GM20431 (cell line): ENCODE data around the gene SLC44A5.
"Not testable (repeated sequence)": the region's sequence is repeated elsewhere in the genome, so short reads cannot be mapped to it uniquely, and the experiment has no call there.

Source experiments
- in situ Hi-C: fragments of 300-500 bp; cut with MseI, MboI; formaldehyde crosslinking; loops from one replicate; pipeline ENCODE4 v1.15.0; 2020; ENCODE audit warnings: low sequenced_read_pairs; ENCODE audit not compliant: unreplicated experiment

SLC44A5 gene

DNA sequence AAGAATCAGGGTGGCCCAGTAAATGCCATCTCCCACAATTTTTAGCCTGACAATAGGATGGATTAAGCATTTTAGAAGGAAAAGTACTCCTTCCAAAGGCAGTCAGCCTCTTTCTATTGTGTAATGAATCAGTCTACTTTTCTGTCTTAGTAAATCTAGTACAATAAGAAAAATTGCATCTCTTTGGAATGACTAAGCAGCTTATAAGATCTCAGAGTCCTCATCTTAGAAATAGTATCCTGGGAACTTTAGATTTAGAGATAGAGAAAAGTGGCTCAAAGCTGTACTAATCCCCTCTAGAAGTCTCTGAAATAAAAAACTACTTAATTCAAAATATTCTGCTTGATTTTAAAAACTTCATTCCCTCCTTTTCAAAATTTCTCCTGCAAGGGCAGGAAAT, 81.4 kb downstream of the SLC44A5 start:
- in situ Hi-C loops: no loop called here

DNA sequence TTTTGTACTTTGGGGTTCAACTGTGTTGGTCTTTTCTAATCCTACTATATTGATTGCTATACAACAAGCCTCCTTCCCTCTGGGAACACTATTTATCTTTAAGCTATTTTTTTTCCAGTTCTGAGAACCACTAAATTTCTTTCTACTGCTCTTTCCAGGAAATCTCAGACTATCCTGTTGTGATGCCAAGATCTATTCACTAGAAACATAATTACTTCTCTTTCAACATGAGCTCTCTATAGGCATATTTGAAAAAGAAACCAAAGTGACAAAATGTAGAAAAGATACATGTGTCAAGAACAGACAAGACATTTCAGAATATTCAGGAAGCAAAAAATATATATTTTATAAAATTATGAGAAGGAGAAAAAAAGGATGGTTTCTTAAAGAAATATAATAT, 82.9 kb downstream of the SLC44A5 start:
- in situ Hi-C loops: no loop called here

DNA sequence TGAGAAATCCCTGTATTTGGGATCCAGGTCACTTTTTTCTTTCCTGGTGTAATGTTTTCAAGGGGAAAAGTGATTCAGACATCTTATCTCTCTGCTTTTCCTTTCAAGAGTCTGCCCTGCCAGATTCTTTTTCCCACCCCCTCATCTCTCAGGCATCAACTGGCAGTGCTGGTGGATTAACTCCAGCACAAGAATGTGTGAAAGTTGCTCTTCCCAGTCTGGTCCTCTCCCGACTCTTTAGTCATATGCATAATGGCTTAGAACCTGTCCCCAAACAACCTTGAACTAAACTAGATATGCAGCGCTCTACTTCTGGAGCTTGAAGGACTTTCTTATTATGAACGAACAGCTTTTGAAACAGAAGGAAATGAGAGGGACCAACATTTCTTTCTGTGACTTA, 88.5 kb downstream of the SLC44A5 start:
- in situ Hi-C loops: no loop called here

DNA sequence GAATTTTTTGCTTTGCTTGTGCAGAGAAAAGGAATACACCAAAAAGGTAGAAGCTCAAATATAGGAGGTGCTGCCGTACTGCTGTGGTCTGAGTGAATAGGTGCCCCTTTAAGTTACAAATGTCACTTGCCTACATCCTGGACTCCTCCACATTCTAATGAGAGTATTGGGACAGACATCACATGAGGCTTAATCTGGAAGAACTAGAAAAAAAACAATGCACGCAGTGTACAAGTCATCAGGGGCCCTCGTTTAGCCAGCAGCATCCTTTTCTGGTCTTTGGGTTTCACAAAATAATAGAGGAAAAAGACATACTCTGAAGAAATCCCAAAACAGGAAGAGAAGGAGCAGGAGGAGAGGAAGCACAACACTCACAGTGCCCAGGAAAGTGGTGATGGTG, 89.3 kb downstream of the SLC44A5 start:
- in situ Hi-C loops: no loop called here

DNA sequence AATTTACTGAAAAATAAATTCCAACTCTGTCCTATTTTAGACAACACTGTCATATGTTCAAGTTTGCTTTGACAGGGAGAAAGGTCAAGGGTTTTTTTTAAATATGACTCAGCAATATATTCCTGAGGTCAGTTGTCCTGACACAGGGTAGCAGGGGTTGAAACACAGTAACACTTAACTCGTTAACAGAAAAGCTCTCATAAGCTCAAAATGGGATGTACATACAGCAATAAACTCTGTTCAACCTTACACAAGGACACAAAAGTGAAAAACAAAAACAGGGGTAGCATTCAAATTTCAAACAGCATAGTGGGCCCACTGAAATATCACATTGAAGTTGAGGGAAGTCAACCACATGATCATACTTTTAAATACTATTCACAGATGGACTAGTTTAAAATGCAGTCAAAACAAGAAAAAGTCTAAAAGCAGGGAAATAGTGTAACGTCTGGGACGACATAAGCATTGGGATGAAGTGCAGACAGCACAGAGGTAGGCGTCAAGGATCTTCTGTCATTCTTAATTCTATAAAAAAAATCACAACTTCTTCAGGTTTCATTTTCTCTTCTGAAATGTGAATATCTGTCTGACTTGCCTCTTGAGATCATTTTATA, 89.9 kb downstream of the SLC44A5 start:
- in situ Hi-C loops: no loop called here

DNA sequence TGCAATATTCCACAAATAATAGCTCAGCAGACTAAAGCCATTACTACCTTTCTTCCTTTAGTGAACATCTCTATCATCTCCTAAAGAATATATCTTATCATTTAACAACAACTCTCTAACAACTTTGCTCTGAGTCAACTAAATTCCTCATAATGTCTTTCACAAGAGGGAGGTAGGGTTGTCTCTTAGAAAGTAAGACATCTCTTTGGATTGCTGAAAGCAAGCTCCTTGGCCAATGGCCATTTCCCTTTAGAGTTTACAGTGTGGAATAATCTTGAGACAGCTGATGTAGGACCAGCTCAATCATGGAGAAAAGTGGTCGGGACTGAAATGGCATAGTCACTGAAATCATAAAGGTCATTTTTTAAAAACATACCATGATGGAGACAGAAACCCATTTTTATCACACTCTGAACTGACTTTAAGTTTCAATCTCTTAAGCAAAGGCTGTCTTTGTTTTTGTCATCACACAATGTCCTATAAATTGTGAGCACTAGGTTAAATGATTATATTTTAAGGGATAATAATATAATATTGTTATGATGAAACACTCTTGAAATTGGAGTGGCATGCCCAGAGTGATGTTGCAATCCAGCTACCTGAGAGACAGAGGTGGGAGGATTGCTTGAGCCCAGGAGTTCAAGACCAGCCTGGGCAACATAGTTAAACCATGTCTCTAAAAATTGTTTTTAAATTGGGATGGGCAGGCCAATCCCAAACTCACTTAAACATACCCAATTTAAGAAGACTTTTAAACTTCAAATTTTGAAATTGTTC, 91.1 kb downstream of the SLC44A5 start:
- in situ Hi-C loops: no loop called here

DNA sequence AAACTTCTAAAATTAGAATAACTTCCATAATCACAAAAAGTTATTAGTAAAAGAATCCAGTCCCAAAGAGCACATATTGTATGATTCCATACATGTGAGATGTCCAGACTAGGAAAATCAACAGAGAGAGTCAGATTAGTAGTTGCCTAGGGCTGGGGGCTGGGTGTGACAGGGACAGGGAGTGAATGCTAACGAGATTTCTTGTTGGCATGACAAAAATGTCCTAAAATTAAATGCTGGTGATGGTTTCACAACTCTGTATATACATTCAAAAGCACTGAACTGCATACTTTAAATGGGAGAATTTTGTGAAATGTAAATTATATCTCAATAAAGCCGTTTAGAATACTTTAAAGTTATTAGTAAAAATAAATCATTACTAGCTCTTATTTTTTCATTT, 92.2 kb downstream of the SLC44A5 start:
- in situ Hi-C loops: no loop called here

DNA sequence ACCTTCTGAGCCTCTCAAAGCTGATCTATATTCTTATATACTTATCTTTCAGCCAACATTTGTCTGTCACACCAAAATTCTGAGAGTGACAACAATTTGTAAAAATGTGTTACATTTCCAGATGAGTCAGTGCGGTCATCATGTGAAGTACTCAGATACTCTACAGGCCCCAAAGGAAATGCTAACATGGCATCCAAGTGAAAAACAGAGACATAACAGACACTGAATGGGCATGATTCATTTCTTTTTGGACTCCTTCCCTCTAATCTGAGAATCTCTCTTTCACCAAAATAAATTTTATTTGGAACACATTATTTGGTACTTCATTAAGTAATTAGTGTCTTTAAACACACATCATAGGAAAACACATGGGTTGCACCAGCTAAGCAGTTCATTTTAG, 96.6 kb downstream of the SLC44A5 start:
- in situ Hi-C loops: no loop called here

DNA sequence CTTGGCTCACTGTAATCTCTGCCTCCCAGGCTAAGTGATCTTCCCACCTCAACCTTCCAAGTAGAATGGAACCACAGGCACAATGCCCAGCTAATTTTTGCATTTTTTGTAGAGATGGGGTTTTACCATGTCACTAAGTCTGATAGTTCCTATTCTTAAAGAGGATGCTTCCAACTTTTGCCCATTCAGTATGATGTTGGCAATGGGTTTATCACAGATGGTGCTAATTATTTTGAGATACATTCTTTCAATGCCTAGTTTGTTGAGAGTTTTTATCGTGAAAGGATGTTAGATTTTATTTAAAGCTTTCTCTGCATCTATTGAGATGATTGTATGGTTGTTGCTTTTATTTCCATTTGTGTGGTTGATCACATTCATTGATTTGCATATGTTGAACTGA, 103.9 kb downstream of the SLC44A5 start:
- in situ Hi-C loops: no loop called here

DNA sequence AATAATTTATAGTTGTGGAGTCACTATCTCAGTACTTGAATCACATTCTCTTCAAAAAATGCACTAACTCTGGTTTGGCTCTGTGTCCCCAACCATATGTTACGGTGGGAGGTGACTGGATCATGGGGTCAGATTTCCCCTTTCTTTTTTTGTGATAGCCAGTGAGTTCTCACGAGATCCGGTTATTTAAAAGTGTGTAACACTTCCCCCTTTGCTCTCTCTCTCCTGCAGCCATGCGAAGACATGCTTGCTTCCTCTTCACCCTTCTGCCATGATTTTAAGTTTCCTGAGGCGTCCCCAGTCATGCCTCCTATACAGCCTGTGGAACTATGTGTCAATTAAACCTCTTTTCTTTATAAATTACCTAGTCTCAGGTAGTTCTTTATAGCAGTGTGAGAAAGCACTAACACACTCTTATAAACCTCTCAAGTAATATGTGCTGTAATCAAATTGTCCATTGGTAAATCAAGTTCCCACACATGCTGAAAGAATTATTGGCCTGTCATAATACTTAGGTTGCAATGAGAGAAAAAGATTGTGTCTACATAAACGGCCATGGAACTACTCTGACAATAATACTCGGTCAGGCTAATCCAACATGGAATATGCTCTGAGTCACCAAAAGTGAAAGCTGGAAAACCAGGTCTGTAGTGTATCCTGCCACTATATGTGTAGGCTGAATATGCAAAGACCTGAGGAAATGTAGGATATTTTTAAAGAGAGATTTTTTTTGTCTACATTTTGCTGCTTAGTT, 107.5 kb downstream of the SLC44A5 start:
- in situ Hi-C loops: no loop called here

DNA sequence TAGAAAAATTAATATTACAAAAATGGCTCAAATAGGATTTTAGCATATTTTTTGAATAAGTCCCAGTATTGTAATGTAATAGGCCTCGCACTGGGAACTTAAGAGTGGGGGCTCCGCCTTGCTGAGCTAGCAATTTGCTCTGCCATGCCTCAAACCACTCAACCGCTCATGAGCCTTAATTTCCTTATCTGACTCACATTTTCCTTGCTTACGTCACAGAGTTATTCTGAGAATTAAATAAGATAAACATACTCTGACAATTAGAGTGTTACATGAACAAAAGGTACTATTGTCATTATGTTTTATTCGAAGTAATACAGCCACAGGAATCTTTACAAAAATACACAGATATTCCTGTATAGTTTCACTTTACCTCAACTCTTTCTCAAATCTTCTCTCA, 108.1 kb downstream of the SLC44A5 start:
- in situ Hi-C loops: no loop called here

DNA sequence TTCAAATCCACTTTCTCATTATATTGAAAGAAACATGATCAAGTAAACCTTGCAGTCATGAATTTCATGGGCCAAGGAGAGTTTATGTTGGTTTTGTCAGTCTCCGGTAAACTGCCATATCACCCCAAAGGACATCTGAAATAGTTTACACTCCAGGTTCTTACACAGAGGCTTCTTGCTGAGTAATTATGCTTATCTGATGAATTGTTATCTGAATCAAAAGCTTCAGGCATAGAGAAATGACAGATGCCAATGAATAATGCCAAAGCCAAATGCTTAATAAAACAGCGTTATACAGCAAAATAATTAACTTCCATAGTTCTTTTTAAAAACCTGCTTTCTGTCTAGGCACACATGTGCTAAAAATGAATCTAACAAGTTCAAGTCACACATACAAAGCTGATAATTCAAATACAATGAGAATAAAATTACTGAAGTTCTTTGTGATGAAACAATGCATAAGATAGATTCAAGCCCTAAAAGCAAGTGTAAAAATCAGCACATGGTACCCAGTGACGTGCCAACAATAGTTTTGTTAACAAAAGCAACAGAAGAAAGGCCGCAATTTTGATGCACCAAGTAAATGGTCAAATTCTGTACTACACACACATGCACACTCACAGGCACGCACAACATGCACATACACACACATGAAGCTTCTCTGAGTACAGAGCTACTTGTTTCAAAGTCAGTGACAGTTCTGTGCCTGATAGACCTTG, 109.2 kb downstream of the SLC44A5 start:
- in situ Hi-C loops: no loop called here

DNA sequence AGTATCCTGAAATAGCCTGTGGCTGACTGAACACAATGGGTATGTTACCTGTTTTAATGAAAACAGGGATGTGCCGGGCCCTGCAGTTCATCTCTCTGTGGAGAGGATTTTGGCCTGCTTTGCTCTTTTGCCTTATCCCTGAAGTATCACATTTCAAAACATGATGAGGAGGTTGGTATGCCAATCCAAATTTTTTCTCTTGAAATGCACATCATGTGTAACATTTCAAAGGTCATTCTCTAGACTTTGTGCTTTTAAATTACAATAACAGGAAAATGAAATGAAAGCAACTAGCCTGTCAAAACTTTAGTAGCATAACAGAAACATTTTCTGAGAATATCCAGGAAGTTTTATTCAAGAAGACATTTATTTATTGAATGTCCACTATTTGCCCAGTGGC, 118.9 kb downstream of the SLC44A5 start:
- in situ Hi-C loops: no loop called here

DNA sequence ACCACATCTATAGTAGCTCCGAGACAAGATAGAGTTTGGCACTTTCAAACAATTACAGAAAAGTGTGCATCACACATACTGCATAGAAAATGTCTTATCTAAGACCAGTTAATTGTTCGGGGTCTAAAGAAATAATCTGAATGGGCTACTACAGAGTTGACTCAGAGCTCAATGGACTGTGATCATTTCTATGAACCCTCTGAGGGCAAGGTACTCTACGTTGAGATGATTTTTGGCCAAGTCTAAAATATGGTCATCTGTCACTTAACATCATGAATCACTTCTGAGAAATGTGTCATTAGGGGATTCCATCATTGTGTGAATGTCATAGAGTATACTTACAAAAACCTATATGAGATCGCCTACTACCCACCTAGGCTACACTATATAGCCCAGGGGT, 123.5 kb downstream of the SLC44A5 start:
- in situ Hi-C loops: no loop called here

DNA sequence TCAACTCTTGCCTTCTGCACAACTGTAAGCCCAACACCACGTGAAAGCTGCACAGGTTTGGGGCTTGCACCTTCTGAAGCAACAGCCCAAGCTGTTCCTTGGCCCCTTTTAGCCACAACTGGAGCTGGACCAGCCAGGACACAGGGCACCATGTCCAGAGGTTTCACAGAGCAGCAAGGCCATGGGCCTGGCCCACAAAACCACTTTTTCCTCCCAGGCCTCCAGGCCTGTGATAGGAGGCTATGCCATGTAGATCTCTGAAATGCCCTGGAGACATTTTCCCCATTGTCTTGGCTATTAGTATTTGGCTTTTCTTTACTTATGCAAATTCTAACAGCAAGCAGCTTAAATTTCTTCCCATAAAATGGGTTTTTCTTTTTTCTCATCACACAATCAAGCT, 126.1 kb downstream of the SLC44A5 start:
- in situ Hi-C loops: no loop called here

DNA sequence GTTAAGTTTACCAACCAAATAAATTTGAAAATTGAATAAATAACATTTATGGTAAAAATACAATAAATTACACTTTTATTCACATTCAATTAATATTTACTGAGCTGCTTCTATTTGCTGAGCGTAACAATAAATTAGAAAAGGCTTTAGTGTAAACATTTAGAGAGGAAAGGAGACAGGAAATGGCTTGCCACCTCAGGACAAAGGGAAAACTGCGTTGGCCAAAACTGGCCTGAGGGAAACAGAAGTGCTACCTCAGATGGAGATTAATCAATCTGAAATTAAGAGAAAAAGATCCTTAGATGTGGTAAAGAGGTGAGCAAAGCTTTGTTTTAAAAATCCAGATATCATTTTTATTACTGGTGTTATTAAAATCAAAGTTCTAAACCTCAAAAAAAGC, 128.0 kb downstream of the SLC44A5 start:
- in situ Hi-C loops: no loop called here

DNA sequence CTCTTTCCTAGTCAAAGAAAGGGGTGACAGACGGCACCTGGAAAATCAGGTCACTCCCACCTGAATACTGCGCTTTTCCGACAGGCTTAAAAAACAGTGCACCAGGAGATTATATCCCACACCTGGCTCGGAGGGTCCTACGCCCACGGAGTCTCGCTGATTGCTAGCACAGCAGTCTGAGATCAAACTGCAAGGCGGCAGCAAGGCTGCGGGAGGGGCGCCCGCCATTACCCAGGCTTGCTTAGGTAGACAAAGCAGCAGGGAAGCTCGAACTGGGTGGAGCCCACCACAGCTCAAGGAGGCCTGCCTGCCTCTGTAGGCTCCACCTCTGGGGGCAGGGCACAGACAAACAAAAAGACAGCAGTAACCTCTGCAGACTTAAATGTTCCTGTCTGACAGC, 134.4 kb downstream of the SLC44A5 start:
- in situ Hi-C loops: not testable (repeated sequence)

DNA sequence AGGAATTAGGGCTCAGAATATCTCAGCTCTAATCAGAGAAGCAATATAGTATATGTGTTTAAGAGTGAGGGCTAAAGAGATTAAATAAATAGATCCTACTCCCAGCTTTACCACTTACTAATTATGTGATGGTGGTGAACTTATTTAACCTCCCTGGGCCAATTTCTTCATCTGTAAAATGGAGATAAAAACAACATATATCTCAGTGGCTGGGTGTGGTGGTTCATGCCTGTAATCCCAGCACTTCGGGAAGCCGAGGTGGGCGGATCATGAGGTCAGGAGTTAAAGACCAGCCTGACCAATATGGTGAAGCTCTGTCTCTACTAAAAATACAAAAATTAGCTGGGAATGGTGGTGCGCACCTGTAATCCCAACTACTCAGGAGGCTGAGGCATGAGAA, 135.2 kb downstream of the SLC44A5 start:
- in situ Hi-C loops: no loop called here

DNA sequence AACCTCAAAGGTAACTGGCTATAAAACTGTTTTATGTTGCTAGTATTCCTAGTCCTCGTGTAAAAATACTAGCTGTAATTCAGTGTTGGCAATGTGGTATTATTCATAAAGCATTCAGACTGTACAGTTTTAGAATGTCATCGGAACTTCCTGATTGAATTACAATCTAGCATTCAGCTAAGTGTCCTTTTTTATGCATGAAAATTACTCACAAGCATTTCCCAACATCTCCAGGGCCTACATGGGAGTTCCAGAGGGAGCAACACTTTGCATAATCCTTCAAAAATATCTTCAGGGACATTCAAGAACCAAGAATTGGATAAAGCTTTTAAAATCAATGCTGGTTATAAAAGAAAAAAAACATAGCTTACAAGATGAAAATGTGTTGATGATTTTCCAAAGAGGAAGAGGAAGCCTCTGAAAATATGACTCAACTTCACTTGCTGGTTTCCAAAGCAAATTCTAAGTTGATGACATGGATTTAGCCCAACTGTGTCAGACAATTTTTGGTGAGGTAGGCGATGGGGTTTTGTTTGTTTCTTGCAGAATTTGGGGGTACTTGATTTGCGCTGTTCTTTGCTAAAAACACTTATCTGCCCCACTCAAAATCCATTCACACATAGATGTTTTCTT, 137.8 kb downstream of the SLC44A5 start:
- in situ Hi-C loops: no loop called here
